GM18499 (cell line): ENCODE measurements around the gene PSORS1C2.
"Not testable (repeated sequence)": the region's sequence is repeated elsewhere in the genome, so short reads cannot be mapped to it uniquely, and the experiment has no call there.

Source experiments
- ATAC-seq: cut with Tn5 transposase; IDR thresholded peaks from one replicate; pipeline ENCODE4 v1.9.1; 2021; ENCODE audit warnings: moderate number of reproducible peaks; ENCODE audit not compliant: insufficient read depth, unreplicated experiment

PSORS1C2 gene

GRCh38 chr6:31138982-31139381 lies at the start of gene PSORS1C2:
PSORS1C2 (minus strand) TSS chr6:31139066; CDS start chr6:31139026, 40 bp downstream.
- no peak for ATAC-seq

- no peak for ATAC-seq
Measured at GRCh38 chr6:31187780-31188194, 48.9 kb upstream of the PSORS1C2 start.

- no peak for ATAC-seq
Measured at GRCh38 chr6:31186052-31186734, 47.3 kb upstream of the PSORS1C2 start.

- not testable (repeated sequence) for ATAC-seq
Measured at GRCh38 chr6:31185695-31186051, 46.8 kb upstream of the PSORS1C2 start.

GRCh38 chr6:31183859-31184258 lies 45.0 kb upstream of the PSORS1C2 start:
- ATAC-seq: not testable (repeated sequence)

GRCh38 chr6:31183287-31183686 lies 44.4 kb upstream of the PSORS1C2 start:
- not testable (repeated sequence) for ATAC-seq

GRCh38 chr6:31180500-31180899 lies 41.6 kb upstream of the PSORS1C2 start:
- no peak for ATAC-seq

- no peak for ATAC-seq
Measured at GRCh38 chr6:31179896-31180295, 41.0 kb upstream of the PSORS1C2 start.

GRCh38 chr6:31179042-31179386 lies 40.1 kb upstream of the PSORS1C2 start:
- ATAC-seq: no peak

- no peak for ATAC-seq
Measured at GRCh38 chr6:31178143-31179041, 39.5 kb upstream of the PSORS1C2 start.

- ATAC-seq: no peak
Measured at GRCh38 chr6:31175971-31176370, 37.1 kb upstream of the PSORS1C2 start.

GRCh38 chr6:31174378-31174777 lies 35.5 kb upstream of the PSORS1C2 start:
- no peak for ATAC-seq

GRCh38 chr6:31173406-31173805 lies 34.5 kb upstream of the PSORS1C2 start:
- ATAC-seq: no peak

- no peak for ATAC-seq
Measured at GRCh38 chr6:31172973-31173384, 34.1 kb upstream of the PSORS1C2 start.

GRCh38 chr6:31171931-31172905 lies 33.4 kb upstream of the PSORS1C2 start:
- no peak for ATAC-seq

- no peak for ATAC-seq
Measured at GRCh38 chr6:31170987-31171671, 32.3 kb upstream of the PSORS1C2 start.

GRCh38 chr6:31170600-31170881 lies 31.7 kb upstream of the PSORS1C2 start, which contains the start of gene POU5F1:
POU5F1 (minus strand) TSS chr6:31170682; CDS start chr6:31170620, 62 bp downstream.
- ATAC-seq: no peak

- not testable (repeated sequence) for ATAC-seq
Measured at GRCh38 chr6:31169858-31170599, 31.2 kb upstream of the PSORS1C2 start.

GRCh38 chr6:31169123-31169857 lies 30.4 kb upstream of the PSORS1C2 start:
- ATAC-seq: no peak
